Gastrocnemius medialis (tissue), 4 donors: ENCODE data around the gene ADIPOQ. TPM values are rescaled to one million over a fixed set of nuclear protein-coding genes. Genes with fewer than 3 reads are reported as not detected.
"Not testable (repeated sequence)": the region's sequence is repeated elsewhere in the genome, so short reads cannot be mapped to it uniquely, and the experiment has no call there.

Experiments
- ATAC-seq, 2 donors: fragments of 150-250 bp; one replicate each; pipeline ENCODE4 v1.9.1; 2016
- DNase-seq, 2 donors: peaks; one replicate each; pipeline ENCODE4 v3.0.0-alpha.2; 2019
- H3K27ac ChIP-seq, 4 donors: fragments of 200-600 bp; sonication (generic); 1 replicate in 1 of 4; 2 replicates in 3 of 4; pipeline ENCODE4 v1.5.1; 2016 to 2018; ENCODE audit warnings: mild to moderate bottlenecking in 2 of 4, moderate library complexity in 1 of 4
- H3K27me3 ChIP-seq, 3 donors: fragments of 200-600 bp; sonication (generic) in 2 of 3; 1 replicate in 1 of 3; 2 replicates in 2 of 3; pipeline versions ENCODE4 v1.5.1 to v1.6.0; 2016 to 2019; ENCODE audit warnings: mild to moderate bottlenecking in 1 of 3, moderate library complexity in 1 of 3
- H3K36me3 ChIP-seq, 2 donors: fragments of 200-600 bp; sonication (generic) in 1 of 2; one replicate each; pipeline ENCODE4 v1.5.1; 2017 to 2018
- H3K4me1 ChIP-seq, 2 donors: fragments of 200-600 bp; sonication (generic) in 1 of 2; one replicate each; pipeline ENCODE4 v1.5.1; 2016 to 2017; ENCODE audit warnings: mild to moderate bottlenecking in 2 of 2
- H3K4me3 ChIP-seq, 4 donors: fragments of 200-600 bp; sonication (generic) in 3 of 4; 1 replicate in 1 of 4; 2 replicates in 3 of 4; pipeline ENCODE4 v1.5.1; 2016 to 2019; ENCODE audit warnings: mild to moderate bottlenecking in 2 of 4
- H3K9me3 ChIP-seq, 3 donors: fragments of 200-600 bp; sonication (generic) in 2 of 3; 1 replicate in 1 of 3; 2 replicates in 2 of 3; pipeline ENCODE4 v1.5.1; 2016 to 2019
- CTCF ChIP-seq, 5 experiments: fragments of 450-650 bp in 3 of 5; fragments of 200-600 bp in 2 of 5; sonication (generic) in 2 of 5; IDR thresholded peaks in 4 of 5; conservative IDR thresholded peaks in 1 of 5; 1 replicate in 4 of 5; 2 replicates in 1 of 5; pipeline ENCODE4 v1.5.1; 2016 to 2019; ENCODE audit warnings: antibody characterized with exemption in 5 of 5, mild to moderate bottlenecking in 3 of 5, moderate library complexity in 3 of 5
- POLR2A ChIP-seq, 2 donors: fragments of 450-650 bp; IDR thresholded peaks; one replicate each; pipeline ENCODE4 v1.6.1; 2017; ENCODE audit warnings: antibody characterized with exemption in 2 of 2, mild to moderate bottlenecking in 2 of 2, moderate library complexity in 2 of 2
- in situ Hi-C, 4 donors: fragments of 200-750 bp; cut with MboI; loops; one replicate each; pipeline versions ENCODE4 v1.15.0 to v1.8.0; 2017; ENCODE audit warnings: low sequenced_read_pairs in 4 of 4
- intact Hi-C: fragments of 100-400 bp; cut with DNase I; formaldehyde crosslinking; loops from one replicate; pipeline ENCODE4 v1.15.1; 2023; ENCODE audit warnings: low total_unique reads
- total RNA-seq, 4 donors: library from RNA; depleted of rRNA; stranded (reverse); fragments of >200 nt; gene quantifications; one replicate each; pipeline versions ENCODE4 v1.1.0 to v1.2.3, GENCODE V29; 2016

Gene ADIPOQ
- total RNA-seq, 4 donors from 2014 or later, result 0.33 to 4.1 (median 1.8) TPM

DNA sequence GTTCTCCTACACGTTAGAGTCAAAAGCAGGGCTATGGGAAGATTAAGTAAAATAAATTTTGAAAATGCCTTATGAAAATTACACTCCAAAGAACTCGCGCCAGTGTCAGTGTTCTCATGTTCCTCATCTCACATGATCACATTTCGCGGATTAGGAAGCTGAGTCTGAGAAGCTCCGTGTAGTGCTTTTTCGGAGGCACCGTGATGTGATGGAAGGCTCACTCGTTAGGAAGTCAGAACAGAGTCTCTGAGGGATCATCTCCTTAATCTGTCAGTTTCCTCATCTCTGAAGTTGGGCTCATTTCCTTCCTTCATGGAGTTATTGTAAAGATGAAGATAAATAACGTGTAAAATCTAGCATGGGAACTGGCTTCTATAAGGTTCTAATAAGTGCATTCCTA is 3.2 kb downstream of the ADIPOQ start:
- ATAC-seq (no peak), DNase-seq (no peak)
- Histone ChIP-seq H3K27ac (no peak overlapping the region), H3K27me3 (peaks cover 0 to 18% (median 11%) of the 10 kb centered on the region in 3 donors), H3K4me1 (no peaks in the 10 kb centered on the region), H3K36me3 (no peaks in the 10 kb centered on the region), H3K4me3 (no peak overlapping the region), H3K9me3 (no peaks in the 10 kb centered on the region)
- in situ Hi-C loops, result loop anchor here (5.0 to 10.0 kb wide), 4 partner anchors 82 to 319 kb away; no protein-coding TSS in a partner anchor
- no peak for TF ChIP-seq CTCF (IDR thresholded peaks at IDR 0.05 in 4 of 5, conservative IDR thresholded peaks at IDR 0.05 in 1 of 5)
- no peak for TF ChIP-seq POLR2A (IDR thresholded peaks at IDR 0.05)
- intact Hi-C loops, result no loop called here

DNA sequence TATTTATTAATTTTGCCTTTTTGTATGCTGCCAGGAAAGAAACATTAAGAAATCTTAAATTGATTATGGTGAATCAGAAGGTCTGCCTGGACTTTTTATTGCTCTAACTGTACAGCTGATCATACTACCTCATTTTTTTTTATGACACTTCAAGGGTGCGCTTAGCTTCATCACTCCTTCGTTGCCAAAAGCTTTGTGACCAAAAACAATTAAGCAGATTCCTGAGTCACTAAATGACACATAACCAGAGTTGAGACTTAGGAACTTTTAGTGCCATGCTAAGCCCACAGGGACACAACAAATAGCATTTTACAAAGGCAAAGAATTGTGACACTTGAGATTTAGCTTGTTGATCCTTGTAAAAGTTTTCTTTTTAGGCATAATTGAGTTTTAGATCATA is 4.9 kb downstream of the ADIPOQ start:
- Histone ChIP-seq H3K4me1 (no peaks in the 10 kb centered on the region), H3K27ac (no peak overlapping the region), H3K9me3 (no peaks in the 10 kb centered on the region), H3K36me3 (no peaks in the 10 kb centered on the region), H3K27me3 (peaks cover 0 to 18% (median 11%) of the 10 kb centered on the region in 3 donors), H3K4me3 (no peak overlapping the region)
- DNase-seq, result no peak
- intact Hi-C loops (no loop called here), in situ Hi-C loops (loop anchor here (5.0 to 10.0 kb wide), 4 partner anchors 80 to 317 kb away; no protein-coding TSS in a partner anchor)
- TF ChIP-seq POLR2A (IDR thresholded peaks at IDR 0.05) (no peak), CTCF (IDR thresholded peaks at IDR 0.05 in 4 of 5, conservative IDR thresholded peaks at IDR 0.05 in 1 of 5) (no peak)
- ATAC-seq, result no peak

- TF ChIP-seq CTCF (IDR thresholded peaks at IDR 0.05 in 4 of 5, conservative IDR thresholded peaks at IDR 0.05 in 1 of 5) (peak; percentile 33 to 62 (median 50)), POLR2A (IDR thresholded peaks at IDR 0.05) (no peak)
- Histone ChIP-seq H3K4me3 (no peak overlapping the region), H3K27ac (no peak overlapping the region), H3K27me3 (peaks cover 0 to 18% (median 11%) of the 10 kb centered on the region in 3 donors), H3K36me3 (no peaks in the 10 kb centered on the region), H3K4me1 (no peaks in the 10 kb centered on the region), H3K9me3 (no peaks in the 10 kb centered on the region)
- DNase-seq, result no peak
- peak; percentile 90 to 97 for ATAC-seq
- in situ Hi-C loops, result loop anchor here (5.0 to 10.0 kb wide), 4 partner anchors 78 to 315 kb away; no protein-coding TSS in a partner anchor
- intact Hi-C loops, result loop anchor here (1.0 kb wide), 2 partner anchors 82 to 316 kb away; no protein-coding TSS in a partner anchor
Observed at GRCh38 chr3:186849374-186849975, 7.0 kb downstream of the ADIPOQ start.

- H3K27me3 ChIP-seq, H3K9me3 ChIP-seq, in situ Hi-C loops, H3K4me3 ChIP-seq, ATAC-seq, H3K36me3 ChIP-seq, DNase-seq, H3K4me1 ChIP-seq, H3K27ac ChIP-seq: not testable (repeated sequence)
- intact Hi-C loops, result loop anchor here (10.0 kb wide), 1 partner anchor 213 kb away; no protein-coding TSS in a partner anchor
Observed at GRCh38 chr3:186851835-186852234, 9.3 kb downstream of the ADIPOQ start.

DNA sequence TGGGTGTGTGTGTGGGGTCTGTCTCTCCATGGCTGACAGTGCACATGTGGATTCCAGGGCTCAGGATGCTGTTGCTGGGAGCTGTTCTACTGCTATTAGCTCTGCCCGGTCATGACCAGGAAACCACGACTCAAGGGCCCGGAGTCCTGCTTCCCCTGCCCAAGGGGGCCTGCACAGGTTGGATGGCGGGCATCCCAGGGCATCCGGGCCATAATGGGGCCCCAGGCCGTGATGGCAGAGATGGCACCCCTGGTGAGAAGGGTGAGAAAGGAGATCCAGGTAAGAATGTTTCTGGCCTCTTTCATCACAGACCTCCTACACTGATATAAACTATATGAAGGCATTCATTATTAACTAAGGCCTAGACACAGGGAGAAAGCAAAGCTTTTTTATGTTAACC is 10.5 kb downstream of the ADIPOQ start:
- no peak overlapping the region for H3K4me3 ChIP-seq
- intact Hi-C loops (loop anchor here (10.0 kb wide), 1 partner anchor 212 kb away; no protein-coding TSS in a partner anchor), in situ Hi-C loops (no loop called here)
- no peaks in the 10 kb centered on the region for H3K27me3 ChIP-seq
- no peak for TF ChIP-seq CTCF (IDR thresholded peaks at IDR 0.05 in 4 of 5, conservative IDR thresholded peaks at IDR 0.05 in 1 of 5)
- no peak for TF ChIP-seq POLR2A (IDR thresholded peaks at IDR 0.05)
- no peaks in the 10 kb centered on the region for H3K36me3 ChIP-seq
- DNase-seq (no peak), ATAC-seq (no peak)
- H3K4me1 ChIP-seq, result no peaks in the 10 kb centered on the region
- H3K27ac ChIP-seq, result no peak overlapping the region
- no peaks in the 10 kb centered on the region for H3K9me3 ChIP-seq
